Progenitor cell of endocrine pancreas (in vitro differentiated cells): Measurements from ENCODE around the gene GCNT4. TPM values are rescaled to one million over a fixed set of nuclear protein-coding genes. Genes with fewer than 3 reads are reported as not detected.
A peak's percentile ranks its signal among the peaks of the same experiment; 100 is the strongest.

Experiments used
- DNase-seq: peaks from one replicate; pipeline ENCODE4 v3.0.0; 2021; ENCODE audit warnings: low spot score; ENCODE audit not compliant: unreplicated experiment
- H3K27ac Mint-ChIP-seq: 2 replicates; pipeline ENCODE4 v1.8.0; 2021; ENCODE audit warnings: mild to moderate bottlenecking, moderate library complexity, mixed read lengths
- H3K27me3 Mint-ChIP-seq: 2 replicates; pipeline ENCODE4 v1.8.0; 2021; ENCODE audit warnings: mixed read lengths
- H3K36me3 Mint-ChIP-seq: 2 replicates; pipeline ENCODE4 v1.8.0; 2022; ENCODE audit warnings: mixed read lengths; ENCODE audit not compliant: insufficient read depth
- H3K4me1 Mint-ChIP-seq: 2 replicates; pipeline ENCODE4 v1.8.0; 2021; ENCODE audit warnings: low read depth, mixed read lengths
- H3K4me3 Mint-ChIP-seq: 2 replicates; pipeline ENCODE4 v1.8.0; 2021; ENCODE audit warnings: low read depth, mild to moderate bottlenecking, moderate library complexity, mixed read lengths
- H3K9me3 Mint-ChIP-seq: 2 replicates; pipeline ENCODE4 v1.8.0; 2021; ENCODE audit warnings: low read depth, mixed read lengths
- total RNA-seq: library from RNA; stranded (reverse); gene quantifications from 2 replicates; pipeline ENCODE4 v1.2.1, GENCODE V29; 2021
- TF ChIP-seq, protein P1 (sequence below): fragments of 200-600 bp; sonication (generic); IDR thresholded peaks from one replicate; pipeline ENCODE4 v1.5.0; 2021; ENCODE audit warnings: antibody characterized with exemption, mild to moderate bottlenecking; ENCODE audit not compliant: unreplicated experiment

Gene GCNT4
- total RNA-seq, 1 donor from 2014 or later, result 2.5 TPM

DNA sequence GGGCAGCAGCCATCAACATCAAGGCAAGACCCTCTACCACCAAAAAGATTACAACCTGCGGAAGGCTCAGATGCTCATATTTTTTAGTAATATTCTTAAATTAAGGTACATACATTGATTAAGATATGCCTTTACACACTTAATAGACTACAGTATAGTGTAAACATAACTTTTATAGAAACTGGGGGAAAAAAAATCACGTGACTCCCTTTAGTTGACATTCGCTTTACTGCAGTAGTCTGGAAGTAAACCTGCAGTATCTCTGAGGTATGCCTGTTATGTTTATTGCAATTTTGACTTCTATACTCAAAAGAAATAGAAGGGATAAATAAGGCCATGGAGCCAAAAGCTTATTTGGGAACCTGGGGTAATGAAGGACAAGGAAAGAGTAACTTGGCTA, 15.1 kb upstream of the GCNT4 start:
- H3K27me3 Mint-ChIP-seq, result no peaks in the 10 kb centered on the region

DNA sequence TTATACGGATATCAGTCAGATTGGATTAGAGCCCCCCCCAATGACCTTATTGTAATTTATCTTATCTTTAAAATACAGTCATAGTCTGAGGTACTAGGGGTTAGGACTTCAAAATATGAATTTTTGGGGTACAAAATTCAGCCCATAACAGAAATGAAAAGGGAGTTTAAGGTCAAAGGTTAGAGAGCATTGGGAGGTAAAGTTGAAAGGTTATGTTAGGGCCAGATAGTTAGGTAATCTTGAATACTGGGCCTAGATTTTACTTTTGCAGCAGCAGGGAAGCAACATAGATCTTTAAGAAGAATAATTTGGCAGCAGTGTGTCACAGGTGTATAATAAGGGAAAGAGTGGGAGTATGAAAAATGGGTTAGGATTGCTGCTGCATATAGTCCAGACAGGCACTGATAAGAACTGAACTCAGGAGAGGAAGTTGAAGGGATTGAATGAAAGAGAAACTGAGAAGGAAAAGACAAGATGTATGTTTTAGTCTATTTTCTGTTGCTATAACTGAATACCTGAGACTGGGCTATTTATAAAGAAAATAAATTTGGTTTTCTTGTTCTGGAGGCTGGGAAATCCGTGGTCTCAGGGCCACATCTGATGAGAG, 10.7 kb upstream of the GCNT4 start:
- H3K27me3 Mint-ChIP-seq, result no peaks in the 10 kb centered on the region
- H3K4me1 Mint-ChIP-seq, result peaks cover 4% of the 10 kb centered on the region
- TF ChIP-seq, protein P1, sequence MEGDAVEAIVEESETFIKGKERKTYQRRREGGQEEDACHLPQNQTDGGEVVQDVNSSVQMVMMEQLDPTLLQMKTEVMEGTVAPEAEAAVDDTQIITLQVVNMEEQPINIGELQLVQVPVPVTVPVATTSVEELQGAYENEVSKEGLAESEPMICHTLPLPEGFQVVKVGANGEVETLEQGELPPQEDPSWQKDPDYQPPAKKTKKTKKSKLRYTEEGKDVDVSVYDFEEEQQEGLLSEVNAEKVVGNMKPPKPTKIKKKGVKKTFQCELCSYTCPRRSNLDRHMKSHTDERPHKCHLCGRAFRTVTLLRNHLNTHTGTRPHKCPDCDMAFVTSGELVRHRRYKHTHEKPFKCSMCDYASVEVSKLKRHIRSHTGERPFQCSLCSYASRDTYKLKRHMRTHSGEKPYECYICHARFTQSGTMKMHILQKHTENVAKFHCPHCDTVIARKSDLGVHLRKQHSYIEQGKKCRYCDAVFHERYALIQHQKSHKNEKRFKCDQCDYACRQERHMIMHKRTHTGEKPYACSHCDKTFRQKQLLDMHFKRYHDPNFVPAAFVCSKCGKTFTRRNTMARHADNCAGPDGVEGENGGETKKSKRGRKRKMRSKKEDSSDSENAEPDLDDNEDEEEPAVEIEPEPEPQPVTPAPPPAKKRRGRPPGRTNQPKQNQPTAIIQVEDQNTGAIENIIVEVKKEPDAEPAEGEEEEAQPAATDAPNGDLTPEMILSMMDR, result no peak
- DNase-seq, result no peak
- no peaks in the 10 kb centered on the region for H3K9me3 Mint-ChIP-seq
- H3K4me3 Mint-ChIP-seq, result no peak overlapping the region
- H3K36me3 Mint-ChIP-seq, result no peaks in the 10 kb centered on the region
- no peak overlapping the region for H3K27ac Mint-ChIP-seq

More for the DNA sequence above, 15.1 kb upstream of the GCNT4 start:
- no peaks in the 10 kb centered on the region for H3K4me1 Mint-ChIP-seq
- DNase-seq, result no peak
- H3K27ac Mint-ChIP-seq, result no peak overlapping the region
- no peak overlapping the region for H3K4me3 Mint-ChIP-seq
- H3K36me3 Mint-ChIP-seq, result no peaks in the 10 kb centered on the region
- TF ChIP-seq, protein P1, result no peak
- no peaks in the 10 kb centered on the region for H3K9me3 Mint-ChIP-seq

DNA sequence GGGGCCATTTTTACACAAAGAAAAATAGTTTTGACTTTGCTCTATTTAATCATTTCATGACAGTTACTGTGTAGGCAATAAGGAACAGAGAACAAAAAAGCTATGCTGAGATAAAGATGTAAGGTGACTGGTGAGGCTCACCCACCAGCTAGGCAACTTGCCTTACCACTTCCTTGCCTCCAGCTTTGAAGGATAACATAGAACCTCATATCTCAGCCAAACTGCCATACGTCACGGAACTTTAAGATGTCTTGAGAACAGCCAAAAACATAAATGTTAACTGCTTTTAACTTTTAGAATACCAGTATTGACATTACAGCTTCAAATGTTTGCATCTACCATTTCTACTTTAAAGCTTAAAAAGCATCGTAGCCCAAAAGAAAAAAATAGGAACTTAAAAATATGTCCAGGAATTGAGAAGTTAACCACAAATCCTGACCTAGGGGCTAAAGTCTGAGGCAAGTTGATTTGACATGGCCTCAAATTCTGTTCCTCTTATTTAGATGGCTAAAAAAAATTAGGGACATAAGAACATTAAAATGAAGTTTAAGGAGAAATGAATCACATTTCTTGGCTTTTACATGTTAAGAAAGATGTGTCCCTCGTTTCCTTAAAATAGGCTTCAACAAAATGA, 7.7 kb upstream of the GCNT4 start:
- H3K4me3 Mint-ChIP-seq, result no peak overlapping the region
- H3K36me3 Mint-ChIP-seq, result no peaks in the 10 kb centered on the region
- H3K27me3 Mint-ChIP-seq, result peaks cover 23% of the 10 kb centered on the region
- H3K9me3 Mint-ChIP-seq, result no peaks in the 10 kb centered on the region
- no peak for DNase-seq
- H3K4me1 Mint-ChIP-seq, result peaks cover 4% of the 10 kb centered on the region
- TF ChIP-seq, protein P1, result no peak
- H3K27ac Mint-ChIP-seq, result peak overlapping the region; percentile 12

DNA sequence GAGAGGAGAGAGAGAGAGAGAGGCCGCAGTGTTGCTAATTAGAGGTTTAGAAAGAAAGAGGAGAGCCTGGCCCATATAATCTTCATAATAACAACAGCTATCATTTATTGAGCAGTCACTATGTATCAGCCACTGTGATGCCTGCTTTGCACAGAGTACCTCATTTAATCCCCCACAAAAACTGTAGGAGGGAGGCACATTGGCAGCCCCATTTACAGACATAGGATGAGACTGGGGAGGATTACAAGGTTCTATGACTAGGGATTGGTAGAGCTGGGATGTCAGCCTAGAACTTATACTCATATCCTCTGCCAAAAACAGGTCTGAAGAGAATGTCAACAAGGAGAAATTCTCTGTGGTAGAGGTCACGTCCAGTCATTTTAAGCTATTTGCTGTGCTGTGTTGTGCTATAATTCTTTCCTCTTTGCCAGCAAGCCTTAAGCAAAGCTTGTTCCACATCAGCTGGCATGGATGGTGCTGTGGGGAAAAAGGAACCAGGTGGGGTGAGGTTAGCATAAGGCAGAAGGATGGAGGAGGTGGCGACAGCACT, 6.7 kb upstream of the GCNT4 start:
- H3K4me3 Mint-ChIP-seq, result no peak overlapping the region
- H3K4me1 Mint-ChIP-seq, result peaks cover 9% of the 10 kb centered on the region
- TF ChIP-seq, protein P1, result no peak

DNA sequence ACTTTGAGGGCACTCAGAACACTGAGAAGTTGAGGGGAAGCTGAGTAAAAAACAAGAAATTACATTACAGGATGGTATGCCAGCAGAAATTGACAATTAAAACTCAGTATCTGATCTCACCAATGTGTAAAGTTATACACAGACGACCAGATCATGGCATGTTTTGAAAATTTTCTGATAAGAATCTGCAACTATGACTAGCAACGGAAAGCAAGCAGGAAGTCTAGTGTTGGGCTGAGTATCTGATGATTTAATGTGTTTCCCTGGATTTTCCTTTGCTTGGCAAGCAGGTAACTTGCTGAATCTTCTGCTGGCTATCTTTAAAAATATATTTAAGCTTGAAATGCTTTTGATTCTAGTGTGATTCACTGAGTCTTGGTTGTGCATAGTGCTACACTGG, 5.2 kb upstream of the GCNT4 start:
- H3K36me3 Mint-ChIP-seq, result no peaks in the 10 kb centered on the region
- H3K4me1 Mint-ChIP-seq, result peaks cover 9% of the 10 kb centered on the region
- TF ChIP-seq, protein P1, result no peak
- no peak for DNase-seq
- no peak overlapping the region for H3K4me3 Mint-ChIP-seq
- H3K27me3 Mint-ChIP-seq, result peaks cover 31% of the 10 kb centered on the region
- no peak overlapping the region for H3K27ac Mint-ChIP-seq
- H3K9me3 Mint-ChIP-seq, result no peaks in the 10 kb centered on the region

More for the DNA sequence above, 6.7 kb upstream of the GCNT4 start:
- DNase-seq, result no peak
- no peaks in the 10 kb centered on the region for H3K9me3 Mint-ChIP-seq
- peaks cover 31% of the 10 kb centered on the region for H3K27me3 Mint-ChIP-seq
- H3K27ac Mint-ChIP-seq, result no peak overlapping the region
- H3K36me3 Mint-ChIP-seq, result no peaks in the 10 kb centered on the region
